IPS-15b (cell line): ENCODE data around the gene CLEC16A.

Experiments used
- H3K27me3 ChIP-seq: one replicate; pipeline ENCODE4 v1.6.1; 2013; ENCODE audit warnings: low read length; ENCODE audit not compliant: control insufficient read depth, insufficient read depth
- H3K36me3 ChIP-seq: one replicate; pipeline ENCODE4 v1.6.1; 2013; ENCODE audit warnings: low read length; ENCODE audit not compliant: control insufficient read depth, insufficient read depth
- H3K4me1 ChIP-seq: one replicate; pipeline ENCODE4 v1.6.1; 2013; ENCODE audit warnings: mild to moderate bottlenecking, low read length; ENCODE audit not compliant: control insufficient read depth, insufficient read depth
- H3K4me3 ChIP-seq: one replicate; pipeline ENCODE4 v1.5.1; 2013; ENCODE audit warnings: low read depth, low read length
- H3K9ac ChIP-seq: one replicate; pipeline ENCODE4 v1.6.1; 2013; ENCODE audit warnings: low read depth, mild to moderate bottlenecking, low read length
- H3K9me3 ChIP-seq: one replicate; pipeline ENCODE4 v1.6.1; 2013; ENCODE audit warnings: mild to moderate bottlenecking, low read length; ENCODE audit not compliant: control insufficient read depth, insufficient read depth

The CLEC16A gene

DNA sequence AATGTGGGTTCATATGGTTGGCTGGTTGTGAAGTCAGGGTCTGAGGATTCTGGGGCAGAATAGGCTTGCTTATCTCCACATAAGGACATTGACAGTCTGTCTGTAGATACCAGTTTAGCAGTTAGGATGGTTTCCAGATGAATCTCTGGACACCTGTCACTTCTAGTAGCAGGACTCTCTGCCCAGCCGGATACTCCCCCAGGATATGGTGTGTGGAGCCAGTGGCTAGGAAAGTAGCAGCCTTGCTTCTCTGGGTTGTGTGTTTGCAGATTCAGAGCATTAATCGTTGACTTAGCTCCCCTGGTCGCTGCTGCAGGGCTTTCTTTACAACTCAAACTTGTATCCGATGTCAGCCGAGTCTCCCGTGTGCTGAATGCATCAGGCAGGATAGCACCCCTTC is 45.2 kb downstream of the CLEC16A start:
- H3K9ac ChIP-seq: no peak overlapping the region
- H3K9me3 ChIP-seq: no peaks in the 10 kb centered on the region
- H3K27me3 ChIP-seq: no peaks in the 10 kb centered on the region
- H3K4me1 ChIP-seq: no peaks in the 10 kb centered on the region
- H3K4me3 ChIP-seq: no peak overlapping the region
- H3K36me3 ChIP-seq: peaks cover 3% of the 10 kb centered on the region

GRCh38 chr16:10990378-10990777 is 46.0 kb downstream of the CLEC16A start:
- Histone ChIP-seq H3K9ac (no peak overlapping the region), H3K27me3 (no peaks in the 10 kb centered on the region), H3K36me3 (peaks cover 3% of the 10 kb centered on the region), H3K4me3 (no peak overlapping the region), H3K9me3 (no peaks in the 10 kb centered on the region), H3K4me1 (no peaks in the 10 kb centered on the region)

GRCh38 chr16:10992112-10992511 is 47.7 kb downstream of the CLEC16A start:
- Histone ChIP-seq H3K9me3 (no peaks in the 10 kb centered on the region), H3K27me3 (no peaks in the 10 kb centered on the region), H3K4me1 (no peaks in the 10 kb centered on the region), H3K9ac (no peak overlapping the region), H3K4me3 (no peak overlapping the region), H3K36me3 (peaks cover 3% of the 10 kb centered on the region)

GRCh38 chr16:10992797-10993196 is 48.4 kb downstream of the CLEC16A start:
- Histone ChIP-seq H3K9ac (no peak overlapping the region), H3K36me3 (peaks cover 3% of the 10 kb centered on the region), H3K4me3 (no peak overlapping the region), H3K9me3 (no peaks in the 10 kb centered on the region), H3K27me3 (no peaks in the 10 kb centered on the region), H3K4me1 (no peaks in the 10 kb centered on the region)

DNA sequence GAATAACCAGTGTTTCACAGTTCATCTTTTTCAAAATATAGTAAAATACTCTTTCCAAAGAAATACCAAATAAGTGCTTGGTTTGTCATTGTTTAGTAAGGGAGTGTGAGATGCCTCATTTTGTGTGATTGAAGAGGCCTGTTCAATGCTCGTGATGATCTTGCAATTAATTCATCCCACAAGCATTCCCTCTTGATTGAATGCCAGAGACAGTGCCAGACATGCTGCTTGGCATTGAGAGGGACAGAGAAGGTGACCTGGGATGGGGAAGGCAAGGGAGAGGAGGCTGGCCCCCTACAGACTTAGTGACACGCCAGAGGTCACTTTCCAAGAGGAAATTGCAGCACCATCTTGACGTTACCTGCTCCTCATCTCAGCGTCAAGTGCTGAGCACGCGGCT is 49.3 kb downstream of the CLEC16A start:
- H3K4me1 ChIP-seq: no peaks in the 10 kb centered on the region
- no peak overlapping the region for H3K9ac ChIP-seq
- peaks cover 3% of the 10 kb centered on the region for H3K36me3 ChIP-seq
- no peak overlapping the region for H3K4me3 ChIP-seq
- H3K27me3 ChIP-seq: no peaks in the 10 kb centered on the region
- H3K9me3 ChIP-seq: no peaks in the 10 kb centered on the region

GRCh38 chr16:10994571-10994970 is 50.2 kb downstream of the CLEC16A start:
- H3K27me3 ChIP-seq: no peaks in the 10 kb centered on the region
- H3K4me3 ChIP-seq: no peak overlapping the region
- H3K9ac ChIP-seq: no peak overlapping the region
- no peaks in the 10 kb centered on the region for H3K9me3 ChIP-seq
- no peaks in the 10 kb centered on the region for H3K4me1 ChIP-seq
- peaks cover 3% of the 10 kb centered on the region for H3K36me3 ChIP-seq

- Histone ChIP-seq H3K27me3 (no peaks in the 10 kb centered on the region), H3K9me3 (no peaks in the 10 kb centered on the region), H3K4me1 (no peaks in the 10 kb centered on the region), H3K36me3 (peaks cover 3% of the 10 kb centered on the region), H3K9ac (no peak overlapping the region), H3K4me3 (no peak overlapping the region)
Measured at GRCh38 chr16:10995565-10995964, 51.2 kb downstream of the CLEC16A start.

DNA sequence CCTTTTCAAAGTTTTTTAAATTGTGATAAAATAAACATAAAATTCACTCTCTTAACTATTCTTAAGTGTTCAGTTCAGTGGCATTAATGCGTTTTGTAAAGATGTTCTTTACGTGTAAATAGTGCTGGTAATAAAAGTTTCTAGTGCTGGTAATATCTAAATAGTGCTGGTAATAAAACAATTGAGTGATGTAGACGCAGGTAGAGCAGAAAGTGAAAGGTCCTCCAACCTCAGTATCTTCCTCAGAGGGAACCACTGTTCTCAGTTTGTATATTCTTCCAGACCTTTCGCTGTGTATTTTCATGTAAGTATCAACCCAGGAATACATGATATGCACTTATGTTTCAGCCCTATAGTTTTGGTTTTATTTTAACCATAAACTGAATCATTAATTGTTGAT is 53.1 kb downstream of the CLEC16A start:
- Histone ChIP-seq H3K9ac (no peak overlapping the region), H3K4me3 (no peak overlapping the region), H3K27me3 (no peaks in the 10 kb centered on the region), H3K9me3 (no peaks in the 10 kb centered on the region), H3K4me1 (no peaks in the 10 kb centered on the region), H3K36me3 (no peaks in the 10 kb centered on the region)

DNA sequence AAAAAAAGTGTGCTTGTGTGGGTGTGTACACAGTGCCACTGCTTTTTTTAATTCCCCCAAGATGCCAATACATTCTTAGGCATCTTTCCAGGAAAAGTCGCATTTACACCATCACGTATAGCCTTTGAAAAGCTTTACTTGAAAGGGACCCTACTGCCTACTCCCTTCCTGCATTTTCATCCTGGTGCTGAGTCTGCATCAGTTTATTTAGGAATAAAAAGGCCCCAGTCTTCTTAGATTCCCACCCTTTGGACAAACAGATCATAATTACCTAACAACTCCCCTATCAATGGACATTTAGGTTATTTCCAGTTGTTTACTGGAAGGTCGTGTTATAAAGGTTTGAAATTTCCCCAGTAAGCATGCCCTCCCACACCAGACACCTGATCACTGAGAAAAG is 54.9 kb downstream of the CLEC16A start:
- Histone ChIP-seq H3K9ac (no peak overlapping the region), H3K36me3 (peaks cover 5% of the 10 kb centered on the region), H3K27me3 (no peaks in the 10 kb centered on the region), H3K9me3 (no peaks in the 10 kb centered on the region), H3K4me3 (no peak overlapping the region), H3K4me1 (no peaks in the 10 kb centered on the region)

- Histone ChIP-seq H3K4me3 (no peak overlapping the region), H3K9ac (no peak overlapping the region), H3K36me3 (peaks cover 5% of the 10 kb centered on the region), H3K4me1 (no peaks in the 10 kb centered on the region), H3K9me3 (no peaks in the 10 kb centered on the region), H3K27me3 (no peaks in the 10 kb centered on the region)
Measured at GRCh38 chr16:11001611-11002010, 57.2 kb downstream of the CLEC16A start.

DNA sequence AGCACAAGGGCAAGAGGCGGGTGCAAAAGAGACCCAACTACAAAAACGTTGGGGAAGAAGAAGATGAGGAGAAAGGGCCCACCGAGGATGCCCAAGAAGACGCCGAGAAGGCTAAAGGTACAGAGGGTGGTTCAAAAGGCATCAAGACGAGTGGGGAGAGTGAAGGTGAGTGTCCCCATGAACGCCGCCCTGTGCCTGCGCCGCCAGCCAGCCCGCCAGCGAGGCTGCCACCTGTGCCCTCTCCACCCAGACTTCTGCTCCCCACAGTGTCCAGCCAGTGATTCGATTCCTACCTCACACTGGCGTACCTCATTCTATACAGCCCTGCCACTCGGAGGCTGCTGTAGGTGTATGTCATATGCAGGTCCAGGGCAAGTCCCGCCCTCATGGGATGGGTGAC is 58.8 kb downstream of the CLEC16A start:
- no peak overlapping the region for H3K4me3 ChIP-seq
- no peaks in the 10 kb centered on the region for H3K9me3 ChIP-seq
- peaks cover 5% of the 10 kb centered on the region for H3K36me3 ChIP-seq
- no peaks in the 10 kb centered on the region for H3K27me3 ChIP-seq
- no peak overlapping the region for H3K9ac ChIP-seq
- H3K4me1 ChIP-seq: no peaks in the 10 kb centered on the region

GRCh38 chr16:11004351-11004750 is 60.0 kb downstream of the CLEC16A start:
- H3K27me3 ChIP-seq: no peaks in the 10 kb centered on the region
- H3K36me3 ChIP-seq: peaks cover 5% of the 10 kb centered on the region
- H3K9ac ChIP-seq: no peak overlapping the region
- no peaks in the 10 kb centered on the region for H3K4me1 ChIP-seq
- H3K4me3 ChIP-seq: no peak overlapping the region
- H3K9me3 ChIP-seq: no peaks in the 10 kb centered on the region
